Spleen (tissue), 11 donors: ENCODE results near the gene PLCB4. TPM values are rescaled to one million over a fixed set of nuclear protein-coding genes. Genes with fewer than 3 reads are reported as not detected.

Source experiments
- DNase-seq: peaks from one replicate; pipeline ENCODE4 v3.0.0-alpha.2; 2020
- H3K27ac ChIP-seq, 8 donors: fragments of 200-600 bp; sonication (generic) in 7 of 8; 1 replicate in 4 of 8; 2 replicates in 4 of 8; pipeline versions ENCODE4 v1.5.0 to v1.8.0; 2016 to 2021; ENCODE audit warnings: inconsistent platforms in 4 of 8, mild to moderate bottlenecking in 4 of 8, moderate library complexity in 1 of 8
- H3K27me3 ChIP-seq, 7 donors: fragments of 200-600 bp; sonication (generic) in 6 of 7; replicated peaks in 1 of 7; 1 replicate in 4 of 7; 2 replicates in 3 of 7; pipeline versions ENCODE4 v1.5.0 to v1.8.0; 2016 to 2021; ENCODE audit warnings: inconsistent platforms in 3 of 7, mild to moderate bottlenecking in 1 of 7
- H3K36me3 ChIP-seq, 6 donors: fragments of 200-600 bp; sonication (generic) in 5 of 6; 1 replicate in 4 of 6; 2 replicates in 2 of 6; pipeline versions ENCODE4 v1.5.0 to v1.8.0; 2016 to 2021; ENCODE audit warnings: inconsistent platforms in 2 of 6
- H3K4me1 ChIP-seq, 6 donors: fragments of 200-600 bp; sonication (generic) in 5 of 6; 1 replicate in 3 of 6; 2 replicates in 3 of 6; pipeline versions ENCODE4 v1.5.0 to v1.8.0; 2016 to 2021; ENCODE audit warnings: inconsistent platforms in 3 of 6
- H3K4me3 ChIP-seq, 8 donors: fragments of 200-600 bp; sonication (generic) in 7 of 8; 1 replicate in 4 of 8; 2 replicates in 4 of 8; pipeline versions ENCODE4 v1.5.0 to v1.8.0; 2016 to 2021; ENCODE audit warnings: inconsistent platforms in 4 of 8, mild to moderate bottlenecking in 4 of 8, moderate library complexity in 2 of 8
- H3K9me3 ChIP-seq, 8 donors: fragments of 200-600 bp; sonication (generic) in 7 of 8; 1 replicate in 4 of 8; 2 replicates in 4 of 8; pipeline versions ENCODE4 v1.5.0 to v1.8.0; 2016 to 2021; ENCODE audit warnings: inconsistent platforms in 4 of 8
- CTCF ChIP-seq, 11 experiments: fragments of 200-600 bp in 7 of 11; fragments of 450-650 bp in 4 of 11; sonication (generic) in 4 of 11; IDR thresholded peaks in 8 of 11; conservative IDR thresholded peaks in 3 of 11; 1 replicate in 7 of 11; 2 replicates in 4 of 11; pipeline versions ENCODE4 v1.4.0 to v1.8.0; 2016 to 2021; ENCODE audit warnings: antibody characterized with exemption in 11 of 11, inconsistent platforms in 4 of 11, mild to moderate bottlenecking in 1 of 11
- POLR2A ChIP-seq, 3 donors: fragments of 450-650 bp; IDR thresholded peaks; one replicate each; pipeline ENCODE4 v1.5.1; 2017; ENCODE audit warnings: antibody characterized with exemption in 3 of 3, mild to moderate bottlenecking in 1 of 3
- POLR2AphosphoS5 ChIP-seq, 3 donors: sonication (generic); formaldehyde crosslinking; IDR thresholded peaks; one replicate each; pipeline ENCODE4 v1.5.1; 2017; ENCODE audit warnings: antibody characterized with exemption in 3 of 3
- WGBS, 5 donors: extraction: QIAGEN DNeasy Blood & Tissue Kit in 3 of 5; methylation state at CpG; one replicate each; pipeline versions ENCODE4 v1.1.5 to v1.1.7; 2013 to 2018; 5-methylcytosine and 5-hydroxymethylcytosine counted together
- intact Hi-C: fragments of 100-400 bp; cut with DNase I; formaldehyde crosslinking; loops from one replicate; pipeline ENCODE4 v1.15.0; 2023; ENCODE audit warnings: low total_unique reads
- polyA plus RNA-seq, 3 donors: library from polyadenylated mRNA; stranded (reverse); fragments of 200-250 nt; gene quantifications; one replicate each; pipeline ENCODE4 v1.2.1, GENCODE V29; 2013
- total RNA-seq, 7 donors: library from RNA; depleted of rRNA in 3 of 7; stranded (reverse); fragments of >200 nt in 3 of 7; fragmentation: NEBNext Ultra II Directional in 4 of 7; extraction: Animal tissue kit (Norgen Biotek cat#: 25700) in 4 of 7; gene quantifications; one replicate each; pipeline versions ENCODE4 v1.1.0 to v1.2.1, GENCODE V29; 2016 to 2021
- donor health status: healthy with polysubstance abuse.
- donor health status: DM: no; HTN: no; CAD: no; lungs with moderate emphysema.
- donor health status: DM: no; HTN: no; CAD: no.
- donor health status: Bipolar disorder and iron deficiency.
- donor health status: healthy.
- donor health status: DM: no; HTN: no; CAD: no.
- donor health status: DM: yes; HTN: yes; CAD: no.

PLCB4 gene
- total and polyA plus RNA-seq, 10 donors = 0.43 to 4.9 (median 1.6) TPM

GRCh38 chr20:9161311-9161710 lies 92.4 kb downstream of the PLCB4 start:
- no peak for DNase-seq
- H3K4me3 ChIP-seq = no peak overlapping the region
- intact Hi-C loops = no loop called here
- no peaks in the 10 kb centered on the region for H3K9me3 ChIP-seq
- H3K27ac ChIP-seq = no peak overlapping the region
- H3K4me1 ChIP-seq = peaks cover 0 to 5% (median 0%) of the 10 kb centered on the region in 6 donors
- no peaks in the 10 kb centered on the region for H3K36me3 ChIP-seq
- 38 to 47% (median 39%) methylated on average over 4 of the region's 4 CpGs for WGBS, 5 donors
- H3K27me3 ChIP-seq = no peaks in the 10 kb centered on the region
- no peak for TF ChIP-seq POLR2AphosphoS5 (IDR thresholded peaks at IDR 0.05)
- TF ChIP-seq CTCF (IDR thresholded peaks at IDR 0.05 in 8 of 11, conservative IDR thresholded peaks at IDR 0.05 in 3 of 11) = no peak
- TF ChIP-seq POLR2A (IDR thresholded peaks at IDR 0.05) = no peak

GRCh38 chr20:9163251-9163650 lies 94.4 kb downstream of the PLCB4 start:
- intact Hi-C loops = no loop called here
- H3K9me3 ChIP-seq = no peaks in the 10 kb centered on the region
- DNase-seq = no peak
- H3K36me3 ChIP-seq = no peaks in the 10 kb centered on the region
- TF ChIP-seq POLR2AphosphoS5 (IDR thresholded peaks at IDR 0.05) (no peak), CTCF (IDR thresholded peaks at IDR 0.05 in 8 of 11, conservative IDR thresholded peaks at IDR 0.05 in 3 of 11) (no peak), POLR2A (IDR thresholded peaks at IDR 0.05) (no peak)
- 40 to 64% (median 53%) methylated on average over 3 of the region's 3 CpGs for WGBS, 5 donors
- no peak overlapping the region for H3K4me3 ChIP-seq
- H3K27ac ChIP-seq = no peak overlapping the region
- peaks cover 0 to 5% (median 0%) of the 10 kb centered on the region in 6 donors for H3K4me1 ChIP-seq
- H3K27me3 ChIP-seq = no peaks in the 10 kb centered on the region

GRCh38 chr20:9163995-9164394 lies 95.1 kb downstream of the PLCB4 start:
- Histone ChIP-seq H3K27ac (no peak overlapping the region), H3K4me1 (peaks cover 0 to 5% (median 0%) of the 10 kb centered on the region in 6 donors), H3K9me3 (no peaks in the 10 kb centered on the region), H3K36me3 (no peaks in the 10 kb centered on the region), H3K4me3 (no peak overlapping the region), H3K27me3 (no peaks in the 10 kb centered on the region)
- WGBS, 5 donors = 53 to 73% (median 59%) methylated on average over 1 of the region's 1 CpG
- TF ChIP-seq POLR2AphosphoS5 (IDR thresholded peaks at IDR 0.05) = no peak
- TF ChIP-seq CTCF (IDR thresholded peaks at IDR 0.05 in 8 of 11, conservative IDR thresholded peaks at IDR 0.05 in 3 of 11) = no peak
- no peak for TF ChIP-seq POLR2A (IDR thresholded peaks at IDR 0.05)
- DNase-seq = no peak
- intact Hi-C loops = no loop called here

GRCh38 chr20:9165261-9165660 lies 96.4 kb downstream of the PLCB4 start:
- H3K27me3 ChIP-seq = no peaks in the 10 kb centered on the region
- no peaks in the 10 kb centered on the region for H3K36me3 ChIP-seq
- H3K4me1 ChIP-seq = peaks cover 0 to 5% (median 0%) of the 10 kb centered on the region in 6 donors
- 86 to 100% (median 94%) methylated on average over 2 of the region's 2 CpGs for WGBS, 5 donors
- intact Hi-C loops = no loop called here
- TF ChIP-seq POLR2A (IDR thresholded peaks at IDR 0.05) (no peak), POLR2AphosphoS5 (IDR thresholded peaks at IDR 0.05) (no peak), CTCF (IDR thresholded peaks at IDR 0.05 in 8 of 11, conservative IDR thresholded peaks at IDR 0.05 in 3 of 11) (no peak)
- H3K4me3 ChIP-seq = no peak overlapping the region
- no peak overlapping the region for H3K27ac ChIP-seq
- DNase-seq = no peak
- H3K9me3 ChIP-seq = no peaks in the 10 kb centered on the region
